IPS-20b (cell line): ENCODE data around the gene LINGO1.

Source experiments
- H3K27ac ChIP-seq: one replicate; pipeline ENCODE4 v1.5.1; 2013; ENCODE audit warnings: low read length
- H3K27me3 ChIP-seq: 2 replicates; pipeline ENCODE4 v1.6.1; 2013; ENCODE audit warnings: mild to moderate bottlenecking, low read length, inconsistent platforms; ENCODE audit not compliant: insufficient read depth
- H3K36me3 ChIP-seq: 2 replicates; pipeline ENCODE4 v1.6.1; 2013; ENCODE audit warnings: low read depth, mild to moderate bottlenecking, inconsistent platforms, low read length, moderate library complexity; ENCODE audit not compliant: insufficient read depth
- H3K4me1 ChIP-seq: 2 replicates; pipeline ENCODE4 v1.6.1; 2013; ENCODE audit warnings: mild to moderate bottlenecking, control low read depth, inconsistent platforms, low read length, moderate library complexity; ENCODE audit not compliant: insufficient read depth
- H3K4me3 ChIP-seq: 2 replicates; pipeline ENCODE4 v1.5.1; 2013; ENCODE audit warnings: mild to moderate bottlenecking, low read length, inconsistent platforms
- H3K9ac ChIP-seq: 2 replicates; pipeline ENCODE4 v1.6.1; 2013; ENCODE audit warnings: low read depth, mild to moderate bottlenecking, inconsistent platforms, low read length, moderate library complexity
- H3K9me3 ChIP-seq: 2 replicates; pipeline ENCODE4 v1.6.1; 2013; ENCODE audit warnings: mild to moderate bottlenecking, low read depth, low read length, inconsistent platforms; ENCODE audit not compliant: insufficient read depth

LINGO1 gene

DNA sequence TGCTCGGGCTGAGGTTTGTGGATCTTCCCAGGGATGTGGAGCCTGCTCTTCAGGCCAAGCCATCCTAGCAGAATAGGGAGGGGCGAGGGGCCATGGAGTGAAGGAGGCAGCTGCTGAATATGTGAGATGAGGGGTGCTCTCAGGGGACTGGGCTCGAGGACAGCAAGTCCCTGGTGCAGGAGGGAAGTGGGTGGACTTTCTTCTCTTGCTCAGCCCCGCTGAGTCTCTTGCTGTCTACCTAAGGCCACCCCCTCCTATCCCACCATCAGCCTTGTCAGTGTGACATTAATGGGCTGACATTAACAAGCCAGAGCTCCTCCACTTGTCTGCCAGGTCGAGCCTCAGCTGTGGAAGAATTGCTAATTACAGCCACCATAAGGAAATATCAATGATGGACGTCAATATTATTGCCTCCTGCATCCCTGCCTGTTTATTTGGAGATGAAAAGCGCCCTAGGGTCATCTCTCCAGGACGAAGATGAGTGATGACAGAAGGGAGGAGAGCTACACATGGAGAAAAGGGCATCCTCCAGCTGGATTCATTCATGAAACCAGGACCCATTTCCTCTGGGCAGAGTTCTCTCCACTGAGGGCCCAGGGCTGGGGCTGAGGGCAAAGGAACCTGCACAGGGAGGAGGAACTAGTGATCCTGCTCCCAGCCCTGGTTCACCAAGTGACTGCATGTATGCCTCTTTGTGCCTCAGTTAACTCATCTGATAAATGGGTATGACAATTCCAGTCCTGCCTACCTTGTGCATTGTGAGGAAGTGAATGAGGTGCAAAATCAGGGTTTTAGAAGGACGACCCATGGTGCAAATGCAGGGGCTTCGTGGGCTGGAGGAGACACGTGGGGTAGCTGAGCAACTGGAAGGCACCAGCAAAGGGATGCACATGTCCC, 34.9 kb upstream of the LINGO1 start:
- H3K9ac ChIP-seq: no peak overlapping the region
- H3K9me3 ChIP-seq: no peaks in the 10 kb centered on the region
- peaks cover 8% of the 10 kb centered on the region; the same call in 1 of the 2 replicates for H3K4me1 ChIP-seq
- no peaks in the 10 kb centered on the region for H3K27me3 ChIP-seq
- no peaks in the 10 kb centered on the region for H3K36me3 ChIP-seq
- H3K4me3 ChIP-seq: no peak overlapping the region
- H3K27ac ChIP-seq: no peak overlapping the region

DNA sequence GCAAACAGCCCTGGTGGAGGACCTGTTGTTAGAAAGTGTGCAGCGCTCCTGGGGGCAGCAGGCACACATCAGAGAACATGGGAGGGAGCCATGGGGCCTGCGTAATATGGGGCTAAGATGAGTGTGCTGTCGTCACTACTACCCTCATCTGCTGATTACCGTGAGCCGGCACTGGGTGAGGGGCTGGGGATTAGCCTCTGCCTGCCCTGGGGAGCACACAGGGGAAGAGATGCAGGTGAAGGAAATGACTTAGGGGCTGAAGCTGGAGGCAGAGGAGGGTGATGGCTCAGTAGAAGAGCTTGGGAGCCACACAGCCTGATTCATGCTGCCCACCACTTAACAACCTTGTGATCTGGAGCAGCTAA, 33.6 kb upstream of the LINGO1 start:
- Histone ChIP-seq H3K36me3 (no peaks in the 10 kb centered on the region), H3K27me3 (no peaks in the 10 kb centered on the region)

DNA sequence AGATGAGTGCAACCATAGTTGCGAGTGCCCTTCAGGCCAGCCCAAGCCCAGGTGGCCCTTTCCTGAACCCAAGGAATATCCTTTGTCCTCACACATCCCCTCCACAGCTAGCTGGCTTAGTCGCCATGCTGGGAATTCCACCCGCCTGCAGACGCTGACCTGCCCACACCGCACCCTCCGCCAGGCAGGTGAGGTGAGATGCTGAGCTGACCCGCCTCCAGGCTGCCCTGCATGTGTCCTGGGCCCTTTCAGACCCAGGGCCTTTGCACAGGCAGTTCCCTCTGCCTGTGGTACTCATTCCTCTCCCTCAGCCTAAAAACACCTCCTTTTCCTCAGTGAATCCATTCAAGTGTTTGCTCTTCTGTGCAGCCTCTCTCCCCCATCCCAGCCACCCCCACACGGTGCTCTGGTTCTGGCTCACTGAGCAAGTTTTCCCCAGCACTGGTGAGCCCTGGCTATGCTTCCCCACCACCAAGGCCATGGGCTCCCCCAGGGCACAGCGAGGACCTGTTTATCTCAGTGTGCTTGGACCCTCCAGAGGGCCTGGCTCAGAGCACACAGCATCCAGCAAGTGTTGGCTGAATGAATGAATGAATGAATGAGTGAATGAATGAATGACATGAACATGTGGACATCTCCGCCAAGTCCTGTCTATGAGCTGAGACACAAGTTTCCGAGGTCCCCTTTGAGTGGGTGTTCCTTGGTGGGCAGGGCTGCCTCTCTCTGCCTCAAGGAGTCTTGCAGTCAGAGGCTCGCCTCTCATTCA, 33.0 kb upstream of the LINGO1 start:
- Histone ChIP-seq H3K36me3 (no peaks in the 10 kb centered on the region), H3K27me3 (no peaks in the 10 kb centered on the region), H3K9ac (no peak overlapping the region), H3K9me3 (no peaks in the 10 kb centered on the region), H3K27ac (no peak overlapping the region), H3K4me1 (peaks cover 8% of the 10 kb centered on the region; the same call in 1 of the 2 replicates), H3K4me3 (no peak overlapping the region)

More for the DNA sequence above, 33.6 kb upstream of the LINGO1 start:
- H3K4me1 ChIP-seq: peaks cover 8% of the 10 kb centered on the region; the same call in 1 of the 2 replicates
- no peak overlapping the region for H3K27ac ChIP-seq
- no peak overlapping the region for H3K9ac ChIP-seq
- no peaks in the 10 kb centered on the region for H3K9me3 ChIP-seq
- no peak overlapping the region for H3K4me3 ChIP-seq

DNA sequence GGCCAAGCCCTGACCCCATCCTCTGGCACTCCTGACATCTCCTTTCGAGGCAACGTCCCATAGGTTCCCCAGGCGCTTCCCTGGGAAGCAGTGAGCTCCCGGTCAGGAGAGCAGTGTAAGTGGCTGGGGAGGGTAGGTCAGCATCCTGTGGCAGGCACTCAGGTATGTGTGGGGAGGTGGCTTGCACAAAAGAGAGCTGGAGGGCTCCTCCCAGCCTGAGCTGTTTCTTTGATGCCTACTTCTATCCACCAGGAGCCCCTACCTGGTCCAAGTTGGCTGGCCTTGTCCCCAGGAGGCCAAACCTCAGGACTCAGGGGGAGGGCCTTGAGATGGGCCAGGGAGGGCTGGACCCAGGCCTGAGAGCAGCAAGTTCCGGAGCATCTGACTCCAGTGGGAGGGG, 31.7 kb upstream of the LINGO1 start:
- no peaks in the 10 kb centered on the region for H3K27me3 ChIP-seq
- H3K27ac ChIP-seq: no peak overlapping the region
- no peaks in the 10 kb centered on the region for H3K9me3 ChIP-seq
- H3K36me3 ChIP-seq: no peaks in the 10 kb centered on the region
- no peak overlapping the region for H3K9ac ChIP-seq
- H3K4me1 ChIP-seq: peaks cover 8% of the 10 kb centered on the region; the same call in 1 of the 2 replicates
- H3K4me3 ChIP-seq: no peak overlapping the region

DNA sequence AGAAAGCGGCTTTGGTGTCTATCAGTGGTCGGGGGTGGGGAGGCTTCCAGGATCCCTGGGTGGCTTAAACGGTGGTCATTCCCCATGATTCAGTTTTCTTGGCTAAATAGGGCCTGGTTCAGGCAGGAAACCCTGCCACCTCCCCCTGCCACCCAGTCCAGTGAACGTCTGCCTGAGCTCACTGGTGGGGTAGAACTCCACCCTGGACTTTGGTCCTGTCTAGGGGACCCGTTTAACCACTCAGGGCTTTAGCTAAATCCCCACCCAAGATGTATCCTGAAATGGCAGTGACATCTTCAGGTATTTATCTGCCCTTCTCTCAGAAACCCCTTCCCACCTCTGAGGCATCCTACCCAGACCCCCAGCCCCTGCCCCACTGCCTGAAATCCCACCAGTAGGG, 30.5 kb upstream of the LINGO1 start:
- peaks cover 8% of the 10 kb centered on the region; the same call in 1 of the 2 replicates for H3K4me1 ChIP-seq
- no peaks in the 10 kb centered on the region for H3K9me3 ChIP-seq
- H3K4me3 ChIP-seq: no peak overlapping the region
- H3K36me3 ChIP-seq: no peaks in the 10 kb centered on the region
- no peaks in the 10 kb centered on the region for H3K27me3 ChIP-seq
- no peak overlapping the region for H3K27ac ChIP-seq
- H3K9ac ChIP-seq: no peak overlapping the region

DNA sequence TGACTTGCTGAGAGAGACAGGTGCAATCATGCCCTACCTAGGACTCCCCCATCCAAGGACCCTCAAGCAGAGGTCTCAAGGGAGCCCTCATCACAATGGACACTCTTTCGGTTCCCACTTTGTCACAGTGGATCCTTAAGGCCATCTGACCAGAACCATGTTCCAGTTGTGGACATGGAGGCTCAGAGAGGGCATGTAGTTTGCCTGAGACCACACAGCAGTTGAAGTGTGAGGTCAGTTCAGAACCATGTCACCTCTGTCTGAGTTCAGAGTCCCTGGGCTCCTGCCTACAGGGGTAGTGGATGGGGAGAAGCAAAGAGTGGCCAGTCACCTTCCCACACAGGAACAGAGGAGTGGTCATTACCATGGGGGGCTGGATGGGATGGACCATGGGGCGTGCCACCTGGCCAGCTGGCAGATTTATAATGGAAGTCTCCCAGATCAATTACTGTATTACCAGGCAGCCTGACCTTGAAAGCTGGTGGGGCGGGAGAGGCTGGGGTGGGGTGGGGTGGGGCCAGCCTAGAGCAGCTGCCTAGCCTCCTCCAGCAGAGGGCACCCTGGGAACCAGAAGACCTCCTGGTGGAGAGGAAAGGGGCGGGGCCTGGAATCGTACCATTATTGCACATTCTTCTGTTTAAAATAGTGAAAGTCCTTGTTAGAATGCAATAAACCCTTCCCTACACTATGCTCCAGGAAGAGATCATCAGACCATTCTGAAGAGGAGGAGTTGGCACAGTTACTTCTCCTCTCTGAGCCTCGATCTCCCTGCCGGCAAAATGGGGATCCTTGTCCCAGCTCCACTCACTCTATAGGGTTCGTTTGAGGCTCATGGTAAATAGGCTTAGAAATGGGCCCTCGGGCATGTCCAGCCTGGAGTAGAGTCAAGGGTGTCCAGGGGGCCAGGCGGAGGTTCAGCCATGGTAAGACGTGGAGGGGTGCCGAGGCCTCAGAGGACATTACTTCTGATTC, 26.9 kb upstream of the LINGO1 start:
- no peaks in the 10 kb centered on the region for H3K36me3 ChIP-seq
- no peak overlapping the region for H3K4me3 ChIP-seq
- H3K9ac ChIP-seq: no peak overlapping the region
- H3K27ac ChIP-seq: no peak overlapping the region
- H3K9me3 ChIP-seq: no peaks in the 10 kb centered on the region
- peaks cover 8% of the 10 kb centered on the region; the same call in 1 of the 2 replicates for H3K4me1 ChIP-seq
- H3K27me3 ChIP-seq: no peaks in the 10 kb centered on the region

DNA sequence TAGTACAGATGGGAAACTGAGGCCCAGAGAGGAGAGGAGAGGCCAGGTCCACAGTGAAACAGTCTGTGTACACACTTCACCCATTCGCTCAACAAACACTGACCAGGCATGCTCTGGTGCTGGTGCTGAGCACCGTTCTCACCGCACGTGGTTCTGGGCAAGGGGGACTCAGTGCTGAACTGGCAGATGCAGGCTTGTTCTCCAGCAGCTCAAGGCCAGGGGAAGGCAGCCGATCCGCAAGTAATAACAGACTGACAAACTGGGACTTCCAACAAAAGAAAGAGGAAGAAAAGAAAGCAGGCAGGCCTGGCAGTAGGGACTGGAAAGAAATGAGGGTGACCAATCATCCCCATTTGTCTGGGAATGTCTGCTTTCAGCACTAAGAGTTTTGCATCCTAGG, 25.6 kb upstream of the LINGO1 start:
- Histone ChIP-seq H3K27me3 (no peaks in the 10 kb centered on the region), H3K9me3 (no peaks in the 10 kb centered on the region), H3K27ac (no peak overlapping the region), H3K9ac (no peak overlapping the region), H3K4me3 (no peak overlapping the region), H3K36me3 (no peaks in the 10 kb centered on the region), H3K4me1 (no peaks in the 10 kb centered on the region)

DNA sequence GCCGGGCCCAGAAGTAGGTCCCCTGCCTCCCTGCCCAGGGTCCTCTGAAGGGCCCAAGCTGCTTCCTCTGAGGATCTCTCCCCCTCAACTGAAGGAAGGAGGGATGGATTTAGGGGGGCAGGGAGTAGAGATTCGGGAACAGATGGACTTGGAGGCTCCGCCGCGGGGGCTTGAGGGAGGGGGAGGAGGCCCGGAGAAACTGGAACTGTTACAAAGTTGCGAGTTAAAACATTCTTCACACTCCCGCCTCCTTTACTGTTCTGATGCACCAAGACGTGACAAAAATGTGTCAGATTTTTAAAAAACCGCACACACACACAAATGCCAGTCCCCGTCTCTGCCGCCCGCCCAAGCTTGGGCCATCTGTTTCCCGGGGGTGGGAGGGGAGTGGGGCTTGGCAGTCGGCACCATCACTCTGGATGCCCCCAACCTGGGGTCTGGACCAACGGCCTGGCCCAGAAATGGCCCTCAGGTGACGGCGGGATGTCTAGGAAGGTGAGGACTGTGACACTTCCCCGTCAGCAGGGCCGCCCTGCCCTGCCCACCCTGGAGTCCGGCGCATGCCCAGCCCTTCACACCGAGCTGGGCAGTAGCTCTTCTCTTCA, 25.0 kb upstream of the LINGO1 start:
- no peak overlapping the region for H3K4me3 ChIP-seq
- no peaks in the 10 kb centered on the region for H3K27me3 ChIP-seq
- no peaks in the 10 kb centered on the region for H3K4me1 ChIP-seq
- H3K27ac ChIP-seq: no peak overlapping the region
- H3K36me3 ChIP-seq: no peaks in the 10 kb centered on the region
- no peak overlapping the region for H3K9ac ChIP-seq
- no peaks in the 10 kb centered on the region for H3K9me3 ChIP-seq

DNA sequence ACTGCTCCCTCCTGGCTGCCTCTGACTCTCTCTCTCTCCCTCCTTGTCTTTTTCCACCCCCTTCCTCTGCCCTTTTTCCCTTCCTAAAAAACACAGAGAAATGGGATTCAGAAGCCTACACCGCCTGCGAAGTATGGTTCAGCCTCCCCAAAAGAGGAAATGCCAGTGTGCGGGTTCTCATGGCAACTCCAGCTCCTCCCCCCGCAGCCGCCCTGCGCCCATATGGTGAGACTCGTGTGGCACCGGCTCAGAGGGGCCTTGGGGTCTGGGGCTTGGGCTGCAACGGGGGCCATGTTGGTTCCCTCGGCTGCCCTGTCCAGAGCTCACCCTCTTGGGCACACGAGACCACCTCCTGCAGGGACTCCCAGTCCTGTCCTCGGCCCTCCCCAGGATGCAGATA, 23.6 kb upstream of the LINGO1 start:
- H3K27me3 ChIP-seq: no peaks in the 10 kb centered on the region
- no peaks in the 10 kb centered on the region for H3K4me1 ChIP-seq
- no peak overlapping the region for H3K9ac ChIP-seq
- H3K9me3 ChIP-seq: no peaks in the 10 kb centered on the region
- no peaks in the 10 kb centered on the region for H3K36me3 ChIP-seq
- no peak overlapping the region for H3K27ac ChIP-seq
- H3K4me3 ChIP-seq: no peak overlapping the region

DNA sequence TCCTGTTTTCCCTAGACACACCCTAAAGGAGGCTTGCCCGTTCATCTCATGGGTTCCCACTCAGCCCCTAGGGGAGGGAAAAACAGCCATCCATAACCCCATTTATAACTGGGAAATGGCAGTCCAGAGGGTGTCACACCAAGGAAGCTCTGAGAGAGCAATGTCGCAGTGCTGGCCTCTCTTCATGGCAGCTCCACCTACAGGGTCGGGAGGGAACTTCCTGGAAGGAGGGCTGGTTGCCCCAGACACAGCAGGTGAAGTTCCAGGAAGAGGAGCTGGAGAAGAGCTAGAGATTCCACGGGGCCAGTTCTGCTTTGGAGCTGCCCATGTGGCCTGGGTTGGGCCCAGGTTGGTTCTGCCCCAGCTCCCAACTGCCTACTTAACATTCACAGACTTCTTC, 22.3 kb upstream of the LINGO1 start:
- no peak overlapping the region for H3K27ac ChIP-seq

More for the DNA sequence above, 22.3 kb upstream of the LINGO1 start:
- Histone ChIP-seq H3K27me3 (no peaks in the 10 kb centered on the region), H3K4me1 (no peaks in the 10 kb centered on the region; the same call in 1 of the 2 replicates), H3K4me3 (no peak overlapping the region), H3K9ac (no peak overlapping the region), H3K36me3 (no peaks in the 10 kb centered on the region), H3K9me3 (no peaks in the 10 kb centered on the region)
